H1 (cell line): ENCODE measurements around the gene IGFBP3. TPM values are rescaled to one million over a fixed set of nuclear protein-coding genes. Genes with fewer than 3 reads are reported as not detected.

Experiments
- BACH1 ChIP-seq: IDR thresholded peaks from 2 replicates; pipeline ENCODE4 v1.6.1; 2012; ENCODE audit warnings: low read length, improper control_type of control experiment
- CBX8 ChIP-seq: fragments of 300-800, 300-1000 bp; sonication (generic); IDR thresholded peaks from 2 replicates; pipeline ENCODE4 v1.7.1; 2016; ENCODE audit warnings: low read depth, low read length, borderline replicate concordance
- EZH2 ChIP-seq: fragments of 200-600 bp; sonication (generic); IDR thresholded peaks from 2 replicates; pipeline ENCODE4 v1.7.1; 2012; ENCODE audit warnings: low read depth, mild to moderate bottlenecking, moderate library complexity, low read length, inconsistent platforms; ENCODE audit not compliant: severe bottlenecking
- GABPA ChIP-seq: IDR thresholded peaks from 2 replicates; pipeline ENCODE4 v1.6.1; 2011; ENCODE audit warnings: mild to moderate bottlenecking, low read length, moderate library complexity, borderline replicate concordance; ENCODE audit not compliant: insufficient read depth
- JUN ChIP-seq: IDR thresholded peaks from 2 replicates; pipeline ENCODE4 v1.6.1; 2011; ENCODE audit warnings: low read depth, mild to moderate bottlenecking, improper control_type of control experiment, low read length
- NRF1 ChIP-seq: IDR thresholded peaks from 2 replicates; pipeline ENCODE4 v1.6.1; 2011; ENCODE audit warnings: mild to moderate bottlenecking, low read depth, low read length, improper control_type of control experiment
- POLR2AphosphoS5 ChIP-seq: IDR thresholded peaks from 2 replicates; pipeline ENCODE4 v1.6.1; 2011; ENCODE audit warnings: low read depth, low read length
- RBBP5 ChIP-seq: IDR thresholded peaks from 2 replicates; pipeline ENCODE4 v1.7.1; 2012; ENCODE audit warnings: low read depth, mild to moderate bottlenecking, inconsistent platforms, low read length, moderate library complexity, borderline replicate concordance
- TAF1 ChIP-seq: IDR thresholded peaks from 2 replicates; pipeline ENCODE4 v1.6.1; 2011; ENCODE audit warnings: mild to moderate bottlenecking, low read depth, low read length
- TBP ChIP-seq: IDR thresholded peaks from 2 replicates; pipeline ENCODE4 v1.6.1; 2011; ENCODE audit warnings: low read depth, low read length, improper control_type of control experiment
- TEAD4 ChIP-seq: IDR thresholded peaks from 2 replicates; pipeline ENCODE4 v1.6.1; 2012; ENCODE audit warnings: low read depth, low read length, inconsistent platforms, mixed read lengths
- polyA plus RNA-seq, 7 experiments: library from polyadenylated mRNA; depleted of rRNA in 3 of 7; stranded (reverse) in 5 of 7; unstranded in 2 of 7; fragments of >200 nt in 5 of 7; fragments of 200-250 nt in 2 of 7; gene quantifications; 1 replicate in 5 of 7; 2 replicates in 1 of 7; 4 replicates in 1 of 7; pipeline versions ENCODE4 v1.2.1 to v1.2.3, GENCODE V29; 2011 to 2013; ENCODE audit warnings: missing spikeins in 2 of 7, mixed read lengths in 2 of 7
- total RNA-seq: library from RNA; stranded (reverse); fragmentation: NEBNext Ultra II Directional; extraction: Animal tissue kit (Norgen Biotek cat#: 25700); gene quantifications from 2 replicates; pipeline ENCODE4 v1.2.1, GENCODE V29; 2021
- TF ChIP-seq, protein P1 (sequence below): IDR thresholded peaks from 2 replicates; pipeline ENCODE4 v1.6.1; 2012; ENCODE audit warnings: inconsistent platforms
- TF ChIP-seq, protein P2 (sequence below): IDR thresholded peaks from 2 replicates; pipeline ENCODE4 v1.6.1; 2012; ENCODE audit warnings: inconsistent platforms

The IGFBP3 gene
- total and polyA plus RNA-seq, 2 of the 8 experiments (the other 6 are each of a cell fraction or from before 2014, with no cell fraction given): 5.5 to 12.1 TPM

GRCh38 chr7:45920502-45921380 is at the start of gene IGFBP3 (continued):
- TF ChIP-seq TEAD4: 0 out of 2 replicates have a peak, but pooled peaks have one; percentile 1
- TF ChIP-seq BACH1: peak; percentile 14
- TF ChIP-seq, protein P1, sequence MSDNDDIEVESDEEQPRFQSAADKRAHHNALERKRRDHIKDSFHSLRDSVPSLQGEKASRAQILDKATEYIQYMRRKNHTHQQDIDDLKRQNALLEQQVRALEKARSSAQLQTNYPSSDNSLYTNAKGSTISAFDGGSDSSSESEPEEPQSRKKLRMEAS: peak; percentile 46
- TF ChIP-seq, protein P2, sequence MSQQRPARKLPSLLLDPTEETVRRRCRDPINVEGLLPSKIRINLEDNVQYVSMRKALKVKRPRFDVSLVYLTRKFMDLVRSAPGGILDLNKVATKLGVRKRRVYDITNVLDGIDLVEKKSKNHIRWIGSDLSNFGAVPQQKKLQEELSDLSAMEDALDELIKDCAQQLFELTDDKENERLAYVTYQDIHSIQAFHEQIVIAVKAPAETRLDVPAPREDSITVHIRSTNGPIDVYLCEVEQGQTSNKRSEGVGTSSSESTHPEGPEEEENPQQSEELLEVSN: peak; percentile 28; the same call in 1 of the 2 replicates
- no peak for TF ChIP-seq CBX8
- TF ChIP-seq TAF1: peak; percentile 41; the same call in 1 of the 2 replicates
- TF ChIP-seq GABPA: no peak
- TF ChIP-seq EZH2: peak; percentile 37
- peak; percentile 26; the same call in 1 of the 2 replicates for TF ChIP-seq NRF1
- TF ChIP-seq POLR2AphosphoS5: peak; percentile 26; the same call in 1 of the 2 replicates
- TF ChIP-seq JUN: no peak
- peak; percentile 65; the same call in 1 of the 2 replicates for TF ChIP-seq TBP
- TF ChIP-seq RBBP5: peak; percentile 78; the same call in 1 of the 2 replicates
- TF ChIP-seq, all 59 proteins: peak for 14
